HUES64 (cell line): ENCODE measurements around the gene TIMELESS.
A peak's percentile ranks its signal among the peaks of the same experiment; 100 is the strongest.

Experiments
- H3K27ac ChIP-seq: 2 replicates; pipeline ENCODE4 v1.7.0; 2013; ENCODE audit warnings: low read depth, low read length, inconsistent platforms
- H3K27me3 ChIP-seq: 2 replicates; pipeline ENCODE4 v1.6.1; 2013; ENCODE audit warnings: mild to moderate bottlenecking, low read length; ENCODE audit not compliant: insufficient read depth
- H3K36me3 ChIP-seq: 2 replicates; pipeline ENCODE4 v1.6.1; 2013; ENCODE audit warnings: mild to moderate bottlenecking, low read length; ENCODE audit not compliant: insufficient read depth
- H3K4me1 ChIP-seq: 2 replicates; pipeline ENCODE4 v1.6.1; 2013; ENCODE audit warnings: mild to moderate bottlenecking, low read length, moderate library complexity; ENCODE audit not compliant: insufficient read depth
- H3K4me3 ChIP-seq: 2 replicates; pipeline ENCODE4 v1.5.1; 2013; ENCODE audit warnings: mild to moderate bottlenecking, low read length, moderate library complexity
- H3K9ac ChIP-seq: 2 replicates; pipeline ENCODE4 v1.6.1; 2013; ENCODE audit warnings: mild to moderate bottlenecking, low read depth, low read length
- H3K9me3 ChIP-seq: 2 replicates; pipeline ENCODE4 v1.6.1; 2013; ENCODE audit warnings: low read depth, low read length; ENCODE audit not compliant: insufficient read depth
- WGBS: fragments of 150-250, 120-280 bp; methylation state at CpG from one replicate; pipeline ENCODE4 v1.1.7; 2013; ENCODE audit warnings: missing lambda C conversion rate; 5-methylcytosine and 5-hydroxymethylcytosine counted together

The TIMELESS gene

DNA sequence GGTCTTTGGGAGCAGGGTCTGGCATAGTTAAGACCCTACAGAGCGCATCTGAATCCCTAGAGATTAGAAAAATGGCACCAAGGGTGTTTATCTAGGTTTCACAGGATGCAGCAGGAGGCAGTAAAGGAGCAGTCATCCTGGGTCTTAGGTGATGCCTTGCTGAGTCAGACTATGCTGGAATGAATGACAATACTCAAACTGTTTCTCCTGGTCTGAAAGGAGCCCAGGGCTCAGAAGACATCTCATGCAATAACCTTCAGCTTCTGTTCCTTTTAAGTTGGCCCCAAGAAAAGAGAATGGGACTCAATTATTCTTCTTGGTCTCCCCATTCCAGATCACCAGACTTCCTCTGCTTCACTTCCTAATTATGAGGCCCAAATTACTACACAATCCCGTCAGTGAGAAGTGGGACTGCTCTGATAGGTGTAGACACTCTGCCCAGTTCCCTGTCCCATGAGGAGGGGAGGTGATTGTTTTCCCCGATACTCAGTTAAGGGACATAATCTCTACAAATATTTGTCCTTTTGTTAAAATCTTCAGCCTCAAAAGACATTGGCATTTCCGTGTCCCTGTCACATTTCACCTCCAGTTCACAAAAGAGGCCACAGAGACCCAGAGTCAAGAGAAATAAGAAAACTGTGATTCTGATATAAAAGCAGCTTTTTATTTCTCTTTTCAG is 71.8 kb downstream of the TIMELESS start:
- Histone ChIP-seq H3K9ac (no peak overlapping the region), H3K27me3 (no peaks in the 10 kb centered on the region), H3K27ac (peak overlapping the region; percentile 28; the same call in 1 of the 2 replicates), H3K9me3 (no peaks in the 10 kb centered on the region; the same call in 1 of the 2 replicates), H3K4me1 (peaks cover 7% of the 10 kb centered on the region; the same call in 1 of the 2 replicates), H3K4me3 (no peak overlapping the region), H3K36me3 (no peaks in the 10 kb centered on the region)
- WGBS: 91% methylated on average over 3 of the region's 4 CpGs

DNA sequence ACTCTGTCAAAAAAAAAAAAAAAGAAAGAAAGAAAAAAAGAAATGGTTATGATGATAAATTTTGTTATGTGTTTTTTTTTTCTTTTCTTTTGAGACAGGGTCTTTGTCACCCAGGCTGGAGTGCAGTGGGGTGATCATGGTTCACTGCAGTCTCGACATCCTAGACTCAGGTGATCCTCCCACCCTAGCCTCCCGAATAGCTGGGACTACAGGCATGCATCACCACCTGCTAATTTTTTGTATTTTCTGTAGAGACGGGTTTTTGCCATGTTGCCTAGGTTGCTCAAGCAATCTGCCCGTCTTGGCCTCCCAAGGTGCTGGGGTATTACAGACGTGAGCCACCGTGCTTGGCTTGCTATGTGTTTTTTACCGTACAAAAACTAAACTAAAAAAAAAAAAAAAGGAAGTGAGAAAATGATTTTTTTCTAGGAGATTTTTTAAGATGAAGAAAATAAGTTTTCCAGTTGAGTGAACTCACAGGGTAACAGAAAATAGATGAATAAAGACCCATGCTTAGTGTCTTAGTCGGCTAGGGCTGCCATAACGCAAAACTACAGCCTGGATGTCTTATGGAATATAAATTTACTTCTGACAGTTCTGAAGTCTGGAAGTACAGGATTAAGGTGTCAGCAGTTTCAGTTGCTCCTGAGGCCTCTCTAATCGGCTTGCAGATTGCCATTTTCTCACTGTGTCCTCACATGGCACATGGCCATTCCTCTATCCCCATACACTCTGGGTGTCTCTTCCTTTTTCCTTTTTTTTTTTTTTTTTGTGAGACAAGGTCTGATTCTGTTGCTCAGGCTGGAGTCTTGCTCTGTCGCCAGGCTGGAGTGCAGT is 73.4 kb downstream of the TIMELESS start:
- peaks cover 7% of the 10 kb centered on the region; the same call in 1 of the 2 replicates for H3K4me1 ChIP-seq
- no peaks in the 10 kb centered on the region for H3K36me3 ChIP-seq
- H3K9me3 ChIP-seq: no peaks in the 10 kb centered on the region; the same call in 1 of the 2 replicates
- 91% methylated on average over 11 of the region's 11 CpGs for WGBS
- no peak overlapping the region for H3K9ac ChIP-seq
- no peak overlapping the region for H3K27ac ChIP-seq
- H3K27me3 ChIP-seq: no peaks in the 10 kb centered on the region
- H3K4me3 ChIP-seq: no peak overlapping the region

DNA sequence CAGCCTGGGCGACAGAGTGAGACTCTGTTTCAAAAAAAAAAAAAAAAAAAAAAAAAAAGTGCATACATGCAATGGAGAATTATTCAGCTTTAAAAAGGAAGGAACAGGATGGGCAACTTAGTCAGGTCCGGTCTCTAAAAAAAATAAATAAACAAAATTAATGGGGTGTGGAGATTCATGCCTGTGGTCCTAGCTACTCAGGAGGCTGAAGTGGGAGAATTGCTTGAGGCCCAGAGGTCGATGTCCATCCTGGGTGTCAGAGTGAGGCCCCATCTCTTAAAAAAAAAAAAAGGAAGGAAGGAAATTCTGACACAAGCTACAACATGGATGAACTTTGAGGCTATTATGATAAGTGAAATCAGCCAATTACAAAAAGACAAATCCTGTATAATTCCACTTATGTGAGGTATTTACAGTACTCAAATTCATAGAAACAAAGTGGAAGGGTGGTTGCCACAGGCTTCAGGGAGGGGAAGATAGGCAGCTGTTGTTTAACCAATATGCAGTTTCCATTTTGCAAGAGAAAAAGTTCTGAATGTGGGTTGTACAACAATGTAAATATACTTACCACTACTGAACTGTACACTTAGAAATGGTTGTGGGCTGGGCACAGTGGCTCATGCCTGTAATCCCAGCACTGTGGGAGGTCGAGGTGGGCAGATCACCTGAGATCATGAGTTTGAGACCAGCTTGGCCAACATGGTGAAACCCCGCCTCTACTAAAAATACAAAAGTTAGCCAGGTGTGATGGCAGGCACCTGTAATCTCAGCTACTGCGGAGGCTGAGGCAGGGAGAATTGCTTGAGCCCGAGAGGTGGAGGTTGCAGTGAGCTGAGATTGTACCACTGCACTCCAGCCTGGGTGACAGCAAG is 74.3 kb downstream of the TIMELESS start:
- no peak overlapping the region for H3K9ac ChIP-seq
- no peaks in the 10 kb centered on the region; the same call in 1 of the 2 replicates for H3K9me3 ChIP-seq
- WGBS: 92% methylated on average over 7 of the region's 7 CpGs
- no peak overlapping the region for H3K27ac ChIP-seq
- no peaks in the 10 kb centered on the region for H3K27me3 ChIP-seq
- H3K4me1 ChIP-seq: peaks cover 7% of the 10 kb centered on the region; the same call in 1 of the 2 replicates
- H3K36me3 ChIP-seq: no peaks in the 10 kb centered on the region
- no peak overlapping the region for H3K4me3 ChIP-seq

DNA sequence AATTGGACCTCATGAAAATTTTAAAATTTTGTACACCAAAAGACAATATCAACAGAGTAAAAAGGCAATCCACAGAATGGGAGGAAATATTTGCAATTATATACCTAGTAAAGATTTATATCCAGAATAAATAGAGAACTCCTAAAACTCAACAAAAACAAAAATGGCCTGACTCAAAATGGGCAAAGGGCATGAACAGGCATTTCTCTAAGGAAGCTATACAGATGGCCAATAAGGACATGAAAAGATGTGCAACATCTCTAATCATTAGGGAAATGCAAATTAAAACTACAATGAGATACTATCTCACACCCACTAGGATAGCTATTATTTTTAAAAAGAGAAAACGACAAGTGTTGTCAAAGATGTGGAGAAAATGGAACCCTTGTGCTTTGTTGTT is 75.7 kb downstream of the TIMELESS start:
- Histone ChIP-seq H3K27ac (no peak overlapping the region), H3K4me3 (no peak overlapping the region), H3K9me3 (no peaks in the 10 kb centered on the region; the same call in 1 of the 2 replicates), H3K4me1 (peaks cover 7% of the 10 kb centered on the region; the same call in 1 of the 2 replicates), H3K36me3 (no peaks in the 10 kb centered on the region), H3K27me3 (no peaks in the 10 kb centered on the region), H3K9ac (no peak overlapping the region)
- WGBS: 95% methylated on average over 1 of the region's 1 CpG

DNA sequence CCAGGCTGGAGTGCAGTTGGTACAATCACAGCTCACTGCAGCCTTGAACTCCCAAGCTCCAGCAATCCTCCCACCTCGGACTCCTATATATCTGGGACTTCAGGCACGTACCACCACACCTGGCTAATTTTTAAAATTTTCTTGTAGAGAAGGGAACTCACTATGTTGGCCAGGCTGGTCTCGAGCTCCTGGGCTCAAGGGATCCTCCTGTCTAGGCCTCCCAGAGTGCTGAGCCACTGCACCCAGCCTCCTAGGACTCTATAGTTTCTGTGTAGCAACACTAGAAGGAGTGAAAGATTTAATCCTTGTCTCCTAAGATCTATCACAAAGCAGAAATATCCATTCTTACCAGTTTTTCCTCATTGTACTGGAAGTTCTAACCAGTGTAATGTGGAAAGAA is 82.3 kb downstream of the TIMELESS start:
- 86% methylated on average over 2 of the region's 3 CpGs for WGBS
- Histone ChIP-seq H3K27me3 (peaks cover 3% of the 10 kb centered on the region; the same call in 1 of the 2 replicates), H3K9me3 (no peaks in the 10 kb centered on the region), H3K27ac (no peak overlapping the region), H3K4me3 (no peak overlapping the region), H3K36me3 (no peaks in the 10 kb centered on the region), H3K4me1 (no peaks in the 10 kb centered on the region), H3K9ac (no peak overlapping the region)
